ENCODE results near the gene ARHGEF2. TPM values are rescaled to one million over a fixed set of nuclear protein-coding genes. Genes with fewer than 3 reads are reported as not detected.

ARHGEF2 gene
- total RNA-seq, 1 donor from 2014 or later: 197 TPM

- no peak for TF ChIP-seq CTCF (IDR thresholded peaks at IDR 0.05; ENCODE audit: insufficient read depth, low read length, poor library complexity, severe bottlenecking)
- no peaks in the 10 kb centered on the region for H3K27me3 ChIP-seq (ENCODE audit: control insufficient read depth, insufficient read depth, low read length)
- DNase-seq (ENCODE audit: low read depth): no peak
- H3K36me3 ChIP-seq (ENCODE audit: control insufficient read depth, insufficient read depth, low read length): no peaks in the 10 kb centered on the region
- H3K4me3 ChIP-seq (ENCODE audit: low read depth, low read length): peak overlapping the region; percentile 84
Observed at GRCh38 chr1:155976062-155976912, 2.1 kb downstream of the ARHGEF2 start.

- no peaks in the 10 kb centered on the region for H3K27me3 ChIP-seq (ENCODE audit: control insufficient read depth, insufficient read depth, low read length)
- DNase-seq (ENCODE audit: low read depth): no peak
- peak overlapping the region; percentile 84 for H3K4me3 ChIP-seq (ENCODE audit: low read depth, low read length)
- no peak for TF ChIP-seq CTCF (IDR thresholded peaks at IDR 0.05; ENCODE audit: insufficient read depth, low read length, poor library complexity, severe bottlenecking)
- no peaks in the 10 kb centered on the region for H3K36me3 ChIP-seq (ENCODE audit: control insufficient read depth, insufficient read depth, low read length)
Observed at GRCh38 chr1:155975375-155976061, 2.8 kb downstream of the ARHGEF2 start.

- H3K4me3 ChIP-seq (ENCODE audit: low read depth, low read length): no peak overlapping the region
- H3K27me3 ChIP-seq (ENCODE audit: control insufficient read depth, insufficient read depth, low read length): no peaks in the 10 kb centered on the region
- no peak for DNase-seq (ENCODE audit: low read depth)
- no peaks in the 10 kb centered on the region for H3K36me3 ChIP-seq (ENCODE audit: control insufficient read depth, insufficient read depth, low read length)
- TF ChIP-seq CTCF (IDR thresholded peaks at IDR 0.05; ENCODE audit: insufficient read depth, low read length, poor library complexity, severe bottlenecking): no peak
Observed at GRCh38 chr1:155974208-155975115, 3.9 kb downstream of the ARHGEF2 start.

GRCh38 chr1:155973723-155974122 is 4.6 kb downstream of the ARHGEF2 start:
- H3K27me3 ChIP-seq (ENCODE audit: control insufficient read depth, insufficient read depth, low read length): no peaks in the 10 kb centered on the region
- no peak for DNase-seq (ENCODE audit: low read depth)
- no peaks in the 10 kb centered on the region for H3K36me3 ChIP-seq (ENCODE audit: control insufficient read depth, insufficient read depth, low read length)
- no peak for TF ChIP-seq CTCF (IDR thresholded peaks at IDR 0.05; ENCODE audit: insufficient read depth, low read length, poor library complexity, severe bottlenecking)
- H3K4me3 ChIP-seq (ENCODE audit: low read depth, low read length): no peak overlapping the region

- no peak for TF ChIP-seq CTCF (IDR thresholded peaks at IDR 0.05; ENCODE audit: insufficient read depth, low read length, poor library complexity, severe bottlenecking)
- Histone ChIP-seq H3K4me3 (ENCODE audit: low read depth, low read length) (no peak overlapping the region), H3K36me3 (ENCODE audit: control insufficient read depth, insufficient read depth, low read length) (no peaks in the 10 kb centered on the region), H3K27me3 (ENCODE audit: control insufficient read depth, insufficient read depth, low read length) (no peaks in the 10 kb centered on the region)
- DNase-seq (ENCODE audit: low read depth): no peak
Observed at GRCh38 chr1:155971910-155972809, 6.2 kb downstream of the ARHGEF2 start.

Measured in kidney epithelial cell (primary cell).